Measurements from ENCODE around the gene TOX2.

TOX2 gene

GRCh38 chr20:44074252-44075151 lies 159.8 kb downstream of the TOX2 start:
- no peak for TF ChIP-seq ZNF112 (tag by site-specific recombination; IDR thresholded peaks at IDR 0.05)
- peak; percentile 88 for TF ChIP-seq SCRT2 (tag by site-specific recombination; IDR thresholded peaks at IDR 0.05)
- peak; percentile 27; the same call in 1 of the 2 replicates for TF ChIP-seq ZNF629 (tag by site-specific recombination; IDR thresholded peaks at IDR 0.05)
- H3K36me3 ChIP-seq (ENCODE audit: control insufficient read depth in 2 of 2, insufficient read depth in 1 of 2, low read length in 2 of 2), result no peaks in the 10 kb centered on the region
- H3K4me3 ChIP-seq (ENCODE audit: low read depth, low read length), result no peak overlapping the region
- POLR2A ChIA-PET, result no interaction called here
- CTCF ChIA-PET, result interaction anchor here (0.5 kb wide), 1 partner anchor 326 kb away, joined by 3 read pairs; no protein-coding TSS in a partner anchor
- H3K4me1 ChIP-seq (ENCODE audit: control insufficient read depth, insufficient read depth, low read length), result no peaks in the 10 kb centered on the region
- H3K27ac ChIP-seq (ENCODE audit: extremely low read depth, low read depth, low read length), result no peak overlapping the region
- no peaks in the 10 kb centered on the region for H3K9me3 ChIP-seq (ENCODE audit: control insufficient read depth, insufficient read depth, low read depth, low read length)

- POLR2A ChIA-PET, result no interaction called here
- H3K4me3 ChIP-seq (ENCODE audit: low read depth, low read length), result no peak overlapping the region
- no peaks in the 10 kb centered on the region for H3K9me3 ChIP-seq (ENCODE audit: control insufficient read depth, insufficient read depth, low read depth, low read length)
- no peaks in the 10 kb centered on the region for H3K36me3 ChIP-seq (ENCODE audit: control insufficient read depth in 2 of 2, insufficient read depth in 1 of 2, low read length in 2 of 2)
- no peak overlapping the region for H3K27ac ChIP-seq (ENCODE audit: extremely low read depth, low read depth, low read length)
- CTCF ChIA-PET, result interaction anchor here (0.5 to 0.6 kb wide), 2 partner anchors 27 to 327 kb away, joined by 3 read pairs; no protein-coding TSS in a partner anchor
- H3K4me1 ChIP-seq (ENCODE audit: control insufficient read depth, insufficient read depth, low read length), result no peaks in the 10 kb centered on the region
- TF ChIP-seq KLF16 (tag by site-specific recombination; IDR thresholded peaks at IDR 0.05) (no peak), ZNF664 (tag by site-specific recombination; IDR thresholded peaks at IDR 0.05) (no peak), ZNF202 (tag by site-specific recombination; IDR thresholded peaks at IDR 0.05; ENCODE audit: borderline replicate concordance) (no peak), ZNF140 (tag by site-specific recombination; IDR thresholded peaks at IDR 0.05) (no peak), ZNF138 (tag by site-specific recombination; IDR thresholded peaks at IDR 0.05; ENCODE audit: borderline replicate concordance) (no peak), ZNF645 (tag by site-specific recombination; IDR thresholded peaks at IDR 0.05) (no peak), BCL11B (tag by site-specific recombination; IDR thresholded peaks at IDR 0.05; ENCODE audit: low read depth) (no peak), MYNN (tag by site-specific recombination; IDR thresholded peaks at IDR 0.05; ENCODE audit: borderline replicate concordance) (no peak), ZBTB1 (tag by site-specific recombination; IDR thresholded peaks at IDR 0.05) (no peak), ZNF214 (tag by site-specific recombination; IDR thresholded peaks at IDR 0.05; ENCODE audit: borderline replicate concordance) (no peak)
- TF ChIP-seq, protein P1, sequence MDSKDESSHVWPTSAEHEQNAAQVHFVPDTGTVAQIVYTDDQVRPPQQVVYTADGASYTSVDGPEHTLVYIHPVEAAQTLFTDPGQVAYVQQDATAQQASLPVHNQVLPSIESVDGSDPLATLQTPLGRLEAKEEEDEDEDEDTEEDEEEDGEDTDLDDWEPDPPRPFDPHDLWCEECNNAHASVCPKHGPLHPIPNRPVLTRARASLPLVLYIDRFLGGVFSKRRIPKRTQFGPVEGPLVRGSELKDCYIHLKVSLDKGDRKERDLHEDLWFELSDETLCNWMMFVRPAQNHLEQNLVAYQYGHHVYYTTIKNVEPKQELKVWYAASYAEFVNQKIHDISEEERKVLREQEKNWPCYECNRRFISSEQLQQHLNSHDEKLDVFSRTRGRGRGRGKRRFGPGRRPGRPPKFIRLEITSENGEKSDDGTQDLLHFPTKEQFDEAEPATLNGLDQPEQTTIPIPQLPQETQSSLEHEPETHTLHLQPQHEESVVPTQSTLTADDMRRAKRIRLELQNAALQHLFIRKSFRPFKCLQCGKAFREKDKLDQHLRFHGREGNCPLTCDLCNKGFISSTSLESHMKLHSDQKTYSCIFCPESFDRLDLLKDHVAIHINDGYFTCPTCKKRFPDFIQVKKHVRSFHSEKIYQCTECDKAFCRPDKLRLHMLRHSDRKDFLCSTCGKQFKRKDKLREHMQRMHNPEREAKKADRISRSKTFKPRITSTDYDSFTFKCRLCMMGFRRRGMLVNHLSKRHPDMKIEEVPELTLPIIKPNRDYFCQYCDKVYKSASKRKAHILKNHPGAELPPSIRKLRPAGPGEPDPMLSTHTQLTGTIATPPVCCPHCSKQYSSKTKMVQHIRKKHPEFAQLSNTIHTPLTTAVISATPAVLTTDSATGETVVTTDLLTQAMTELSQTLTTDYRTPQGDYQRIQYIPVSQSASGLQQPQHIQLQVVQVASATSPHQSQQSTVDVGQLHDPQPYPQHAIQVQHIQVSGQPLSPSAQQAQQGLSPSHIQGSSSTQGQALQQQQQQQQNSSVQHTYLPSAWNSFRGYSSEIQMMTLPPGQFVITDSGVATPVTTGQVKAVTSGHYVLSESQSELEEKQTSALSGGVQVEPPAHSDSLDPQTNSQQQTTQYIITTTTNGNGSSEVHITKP (tag by site-specific recombination; IDR thresholded peaks at IDR 0.05), result no peak
These were observed 160.7 kb downstream of the TOX2 start for GRCh38 chr20:44075191-44075949.

DNA sequence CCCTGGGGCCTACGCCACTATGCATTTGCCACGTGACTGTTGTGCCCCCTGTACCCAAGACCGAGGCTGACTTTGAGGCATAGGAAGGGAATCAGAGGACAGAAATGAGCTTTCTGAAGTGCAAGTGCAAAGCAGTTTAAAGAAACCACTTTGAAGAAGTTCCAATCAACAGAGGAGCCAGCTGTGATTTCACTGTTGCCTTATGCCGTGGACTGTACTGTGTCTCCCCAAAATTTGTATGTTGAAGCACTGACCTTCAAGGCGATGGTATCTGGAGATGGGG lies 161.2 kb downstream of the TOX2 start:
- Histone ChIP-seq H3K4me1 (ENCODE audit: control insufficient read depth, insufficient read depth, low read length) (no peaks in the 10 kb centered on the region), H3K9me3 (ENCODE audit: control insufficient read depth, insufficient read depth, low read depth, low read length) (no peaks in the 10 kb centered on the region), H3K4me3 (ENCODE audit: low read depth, low read length) (no peak overlapping the region), H3K27ac (ENCODE audit: extremely low read depth, low read depth, low read length) (no peak overlapping the region), H3K36me3 (ENCODE audit: control insufficient read depth in 2 of 2, insufficient read depth in 1 of 2, low read length in 2 of 2) (no peaks in the 10 kb centered on the region)
- ChIA-PET CTCF (interaction anchor here (0.6 kb wide), 1 partner anchor 27 kb away, joined by 3 read pairs; no protein-coding TSS in a partner anchor), POLR2A (no interaction called here)
- TF ChIP-seq FEZF1 (tag by site-specific recombination; IDR thresholded peaks at IDR 0.05) (no peak), GLIS2 (tag by site-specific recombination; IDR thresholded peaks at IDR 0.05) (no peak), ZNF514 (tag by site-specific recombination; IDR thresholded peaks at IDR 0.05) (no peak), ZNF830 (tag by site-specific recombination; IDR thresholded peaks at IDR 0.05; ENCODE audit: low read depth) (no peak), ZNF280D (tag by site-specific recombination; IDR thresholded peaks at IDR 0.05) (no peak), TRIM28 (IDR thresholded peaks at IDR 0.05; ENCODE audit: borderline replicate concordance, low read length) (no peak), ZNF394 (tag by site-specific recombination; IDR thresholded peaks at IDR 0.05; ENCODE audit: borderline replicate concordance) (no peak)

Data from HEK293 (cell line).